ENCODE data around the gene SNX27. TPM values are rescaled to one million over a fixed set of nuclear protein-coding genes. Genes with fewer than 3 reads are reported as not detected.
A peak's percentile ranks its signal among the peaks of the same experiment; 100 is the strongest.

The SNX27 gene
- total and polyA plus RNA-seq, 2 donors (not counting 3 experiments of a cell fraction or from before 2014, with no cell fraction given), result 8.1 to 24.9 TPM

GRCh38 chr1:151593730-151594129, 18.1 kb upstream of the SNX27 start:
- no peak overlapping the region for H3K4me3 ChIP-seq (replicated peaks in 1 of 3; ENCODE audit: insufficient read depth in 1 of 3, low read depth in 1 of 3, low read length in 3 of 3)
- no peaks in the 10 kb centered on the region for H3K27me3 ChIP-seq (ENCODE audit: control insufficient read depth in 2 of 2, insufficient read depth in 2 of 2, low read length in 2 of 2)
- ChIA-PET CTCF (interaction anchor here (0.8 to 1.8 kb wide), 14 partner anchors 11 to 243 kb away, joined by 3 to 8 read pairs (median 4); no protein-coding TSS in a partner anchor), POLR2A (no interaction called here)
- intact Hi-C loops (cut with micrococcal nuclease) (loop anchor here (1.0 to 5.0 kb wide), 6 partner anchors 51 to 408 kb away; partner anchors contain the start of gene TUFT1), dilution Hi-C loops (cut with MboI; ENCODE audit: extremely low pct_ligation_motif_present, low sequenced_read_pairs) (no loop called here)
- no peaks in the 10 kb centered on the region for H3K36me3 ChIP-seq (ENCODE audit: control insufficient read depth in 2 of 2, extremely low read depth in 1 of 2, insufficient read depth in 2 of 2, low read length in 2 of 2)
- no peaks in the 10 kb centered on the region for H3K4me1 ChIP-seq (ENCODE audit: control insufficient read depth, extremely low read depth, insufficient read depth, low read length)
- no peaks in the 10 kb centered on the region for H4K20me1 ChIP-seq (replicated peaks; ENCODE audit: control insufficient read depth, extremely low read depth, insufficient read depth, low read length)
- no peak for FAIRE-seq
- BruUV-seq (replicated peaks), result no TSS peak
- no peak overlapping the region for H3K27ac ChIP-seq (ENCODE audit: insufficient read depth, low read depth, low read length)
- TF ChIP-seq JUN (IDR thresholded peaks at IDR 0.05; ENCODE audit: borderline replicate concordance, insufficient read depth, insufficient read length, low read depth) (no peak), MAX (IDR thresholded peaks at IDR 0.05; ENCODE audit: insufficient read depth, insufficient read length) (no peak), POLR2AphosphoS5 (IDR thresholded peaks at IDR 0.05; ENCODE audit: insufficient read depth, low read depth, low read length) (no peak), GATA2 (IDR thresholded peaks at IDR 0.05; ENCODE audit: insufficient read depth, insufficient read length, low read depth, low read length) (no peak), FOS (IDR thresholded peaks at IDR 0.05; ENCODE audit: borderline replicate concordance, insufficient read depth, low read length) (no peak), MYC (IDR thresholded peaks at IDR 0.05; ENCODE audit: low read depth, low read length) (no peak), CTCF (IDR thresholded peaks at IDR 0.05; ENCODE audit: extremely low read depth in 1 of 2, insufficient read depth in 1 of 2, low read depth in 1 of 2, low read length in 2 of 2) (no peak)
- H3K9ac ChIP-seq (replicated peaks; ENCODE audit: extremely low read depth, insufficient read depth, low read length), result no peak overlapping the region
- H3K9me1 ChIP-seq (replicated peaks; ENCODE audit: control insufficient read depth, extremely low read depth, insufficient read depth, low read length), result no peaks in the 10 kb centered on the region
- no peaks in the 10 kb centered on the region for H3K79me2 ChIP-seq (ENCODE audit: control insufficient read depth, insufficient read depth, low read length)
- H2AFZ ChIP-seq (ENCODE audit: low read depth, low read length), result peak overlapping the region; percentile 55
- peak overlapping the region; percentile 38 for H3K4me2 ChIP-seq (ENCODE audit: insufficient read depth, low read length)
- no peak for DNase-seq (ENCODE audit: low read depth, low spot score)
- H3K9me3 ChIP-seq (replicated peaks; ENCODE audit: control insufficient read depth, insufficient read depth, low read length), result no peaks in the 10 kb centered on the region

Measured in endothelial cell of umbilical vein (primary cell).